NCI-H128 (cell line): ENCODE measurements around the gene RGMA.
"Not testable (repeated sequence)": the region's sequence is repeated elsewhere in the genome, so short reads cannot be mapped to it uniquely, and the experiment has no call there.

Experiments
- DNase-seq: peaks from one replicate; lab custom pipeline; 2025; ENCODE audit not compliant: unreplicated experiment; lab: John Stamatoyannopoulos, UW

Gene RGMA

DNA sequence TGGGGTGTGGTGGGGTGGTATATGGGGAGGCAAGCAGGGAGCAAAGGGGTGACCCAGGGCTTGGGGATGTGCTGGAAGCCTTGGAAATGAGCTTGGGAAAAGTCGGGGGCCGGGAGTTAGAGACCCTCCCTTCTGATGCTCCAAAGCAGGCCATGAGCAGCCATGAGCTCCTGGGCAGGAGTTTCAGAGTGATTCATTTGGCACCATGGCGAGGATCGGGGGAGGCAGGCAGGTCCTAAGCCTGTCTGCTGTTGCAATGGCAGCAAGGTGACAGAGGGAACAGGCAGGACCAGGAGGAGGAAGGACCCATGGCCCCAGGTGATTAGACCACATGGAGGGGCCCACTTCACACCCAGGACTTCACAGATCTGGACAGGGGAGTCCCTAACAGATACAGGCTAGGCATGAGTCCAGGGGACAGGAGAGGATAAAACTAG is 21.3 kb downstream of the RGMA start:
- DNase-seq = no peak

DNA sequence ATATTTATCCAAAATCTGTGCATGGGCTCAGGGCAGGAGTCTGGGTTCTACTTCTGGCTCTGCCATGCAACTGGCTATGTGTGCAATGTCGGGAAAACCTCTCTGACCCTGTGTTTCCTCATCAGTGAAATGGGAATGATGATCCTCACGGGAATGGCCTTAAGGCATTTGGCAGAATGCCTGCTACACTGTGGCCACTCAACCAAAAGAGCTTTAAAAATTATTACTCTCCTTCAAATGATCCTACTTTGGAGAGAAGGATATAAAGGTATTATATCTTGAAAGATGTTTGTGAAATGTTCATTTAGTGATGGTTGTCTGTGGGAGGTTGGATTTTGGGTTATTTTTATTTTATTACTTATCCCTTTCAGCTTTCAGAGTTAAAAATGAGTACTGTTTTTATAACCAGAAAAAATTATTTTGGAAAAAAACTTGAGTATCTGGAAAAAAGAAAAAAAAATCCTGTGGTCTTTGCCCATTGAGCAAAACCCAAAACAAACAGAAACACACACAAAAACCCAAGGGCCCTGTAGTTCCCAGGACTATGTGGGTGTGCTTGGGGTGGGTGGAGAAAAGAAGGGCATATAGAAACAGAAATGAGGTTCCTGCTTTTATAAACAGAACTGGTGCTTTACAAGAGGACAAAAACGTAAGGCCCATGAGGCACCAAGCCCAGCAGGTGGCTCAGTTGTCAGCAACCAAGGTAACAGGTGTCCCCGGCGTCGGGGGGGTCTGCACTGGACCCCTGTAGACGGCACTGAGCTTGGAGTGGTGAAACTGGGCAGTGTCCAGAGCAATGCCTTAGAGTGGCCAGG is 22.0 kb downstream of the RGMA start:
- no peak for DNase-seq

DNA sequence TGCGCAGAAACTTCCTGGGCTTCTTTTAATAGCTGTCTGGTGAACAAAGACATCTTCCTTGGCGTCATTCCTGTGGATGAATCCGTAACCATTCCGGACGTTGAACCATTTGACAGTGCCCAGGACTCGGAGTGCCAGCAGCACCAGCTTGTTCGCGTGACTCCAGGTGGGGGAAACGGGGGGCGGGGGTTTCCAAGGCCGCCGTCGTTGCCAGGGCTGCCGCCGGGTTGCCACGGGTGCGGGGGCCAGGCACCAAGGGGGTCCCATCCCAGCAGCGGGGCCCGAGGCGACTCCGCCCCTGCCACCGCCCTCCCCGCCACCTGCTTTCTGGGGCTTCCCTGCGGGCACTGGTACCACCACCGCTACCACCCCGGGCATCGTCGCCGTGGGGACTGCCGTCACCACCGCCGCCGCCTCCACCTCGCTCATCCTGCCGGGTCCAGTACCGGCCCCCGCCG is 22.8 kb downstream of the RGMA start:
- DNase-seq = no peak

DNA sequence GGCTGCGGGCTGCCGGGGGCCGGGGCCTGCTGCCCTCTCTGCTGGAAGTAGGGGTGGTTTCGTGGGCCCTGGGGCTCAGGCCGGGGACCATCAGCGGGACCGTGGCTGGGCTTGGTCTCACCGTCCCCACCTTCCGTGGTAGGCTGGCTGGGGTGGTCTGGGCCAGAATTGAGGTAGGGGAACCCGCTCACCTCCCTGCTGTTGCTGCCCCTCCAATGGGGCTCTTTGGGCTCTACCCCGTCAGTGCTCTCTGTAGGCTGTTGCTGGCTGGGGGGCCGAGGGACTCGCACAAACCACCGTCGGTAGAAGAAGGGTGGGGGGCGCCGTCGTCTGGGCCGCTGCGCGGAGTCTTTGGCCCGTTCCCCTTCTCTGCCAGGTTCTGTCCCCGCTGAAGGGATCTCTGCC is 23.4 kb downstream of the RGMA start:
- no peak for DNase-seq

DNA sequence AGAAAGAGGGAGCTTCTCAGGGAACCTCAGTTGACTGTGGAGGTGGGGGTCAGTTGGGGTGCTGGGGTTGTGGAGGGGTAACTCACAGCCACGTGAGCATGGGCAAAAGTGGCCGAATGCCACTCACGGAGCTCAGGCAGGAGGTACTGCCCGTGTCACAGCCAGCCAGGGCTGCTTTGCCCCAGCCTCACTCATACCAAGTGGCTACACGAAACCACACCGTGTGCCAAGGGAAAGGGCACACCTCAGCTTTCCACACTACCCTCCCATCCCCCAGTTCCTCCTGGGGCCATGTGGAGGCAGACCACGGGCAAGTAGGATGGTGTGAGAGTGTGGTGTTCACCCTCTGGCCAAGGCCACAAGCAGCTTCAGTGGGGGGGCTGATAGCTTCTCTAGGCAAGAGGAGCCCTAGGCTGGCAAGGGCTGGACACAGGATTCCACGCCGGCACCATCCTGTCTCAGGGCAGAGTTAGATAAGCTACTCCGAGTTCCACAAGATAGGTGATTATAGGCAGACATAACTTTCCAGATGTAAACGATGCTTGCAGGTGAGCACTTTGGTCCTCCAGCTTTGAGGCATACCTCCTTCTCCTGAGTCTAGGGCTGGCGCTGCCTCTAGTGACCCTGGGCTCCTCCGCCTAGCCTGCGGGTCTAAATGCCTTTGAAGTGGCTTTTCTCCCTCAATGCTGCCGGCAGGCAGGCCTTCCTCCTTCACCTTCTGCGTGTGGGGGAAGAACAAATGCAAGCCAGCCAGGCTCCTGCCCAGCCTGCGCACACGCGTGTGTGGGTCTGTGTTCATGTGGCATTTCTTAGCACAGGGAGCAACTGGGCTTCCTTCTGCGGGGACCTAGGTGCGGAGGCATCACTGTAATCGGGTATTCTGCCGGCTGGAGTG is 25.0 kb downstream of the RGMA start:
- no peak for DNase-seq

DNA sequence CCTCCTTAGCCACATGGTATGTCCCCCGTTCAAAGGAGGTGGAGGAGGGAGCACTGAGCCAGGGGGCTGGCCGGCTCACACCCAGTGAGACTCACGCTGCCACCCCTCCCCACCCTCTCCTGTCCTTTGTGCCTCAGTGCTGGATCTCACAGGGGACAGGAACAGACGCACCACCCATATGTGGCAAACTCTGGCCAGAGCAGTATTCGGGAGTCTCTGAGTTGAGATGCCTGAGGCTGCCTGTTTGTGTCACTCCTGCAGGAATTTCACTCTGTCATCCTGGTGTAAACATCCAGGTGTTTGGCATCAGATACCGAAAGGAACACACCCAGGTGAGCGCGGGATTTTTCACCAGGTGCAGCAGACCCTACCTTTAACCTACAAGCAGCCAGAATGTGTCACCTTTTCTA is 25.7 kb downstream of the RGMA start:
- DNase-seq = no peak

DNA sequence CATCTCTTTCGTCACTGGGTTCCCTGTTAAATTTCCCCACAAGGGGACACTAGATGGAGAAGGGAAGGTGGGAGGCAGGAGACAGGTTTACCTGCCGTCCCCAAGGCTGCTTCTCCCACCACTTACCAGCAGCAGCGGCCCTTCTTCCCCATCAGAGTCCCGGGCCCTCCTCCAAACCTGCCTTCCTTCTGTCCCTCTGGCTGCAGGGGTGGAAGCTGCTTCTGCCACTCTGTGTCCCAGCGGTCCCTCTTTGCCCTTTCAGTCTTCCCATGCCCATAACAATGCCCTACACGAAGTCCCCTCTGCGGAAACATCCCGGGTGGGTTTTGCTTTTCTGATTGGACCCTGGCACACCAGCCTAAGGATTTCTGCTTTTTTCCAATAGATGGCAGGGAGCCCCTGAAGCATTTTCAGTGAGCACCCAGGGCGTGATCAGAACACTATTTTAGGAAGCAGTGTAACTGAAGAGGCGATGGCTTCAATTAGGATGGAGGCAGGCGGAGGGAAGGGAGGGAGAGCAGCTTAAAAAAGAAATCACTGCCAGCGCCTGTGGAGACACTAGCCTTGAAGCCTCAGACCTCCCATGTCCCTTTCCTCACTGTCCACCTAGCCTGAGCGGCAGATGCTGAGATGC is 26.3 kb downstream of the RGMA start:
- not testable (repeated sequence) for DNase-seq

DNA sequence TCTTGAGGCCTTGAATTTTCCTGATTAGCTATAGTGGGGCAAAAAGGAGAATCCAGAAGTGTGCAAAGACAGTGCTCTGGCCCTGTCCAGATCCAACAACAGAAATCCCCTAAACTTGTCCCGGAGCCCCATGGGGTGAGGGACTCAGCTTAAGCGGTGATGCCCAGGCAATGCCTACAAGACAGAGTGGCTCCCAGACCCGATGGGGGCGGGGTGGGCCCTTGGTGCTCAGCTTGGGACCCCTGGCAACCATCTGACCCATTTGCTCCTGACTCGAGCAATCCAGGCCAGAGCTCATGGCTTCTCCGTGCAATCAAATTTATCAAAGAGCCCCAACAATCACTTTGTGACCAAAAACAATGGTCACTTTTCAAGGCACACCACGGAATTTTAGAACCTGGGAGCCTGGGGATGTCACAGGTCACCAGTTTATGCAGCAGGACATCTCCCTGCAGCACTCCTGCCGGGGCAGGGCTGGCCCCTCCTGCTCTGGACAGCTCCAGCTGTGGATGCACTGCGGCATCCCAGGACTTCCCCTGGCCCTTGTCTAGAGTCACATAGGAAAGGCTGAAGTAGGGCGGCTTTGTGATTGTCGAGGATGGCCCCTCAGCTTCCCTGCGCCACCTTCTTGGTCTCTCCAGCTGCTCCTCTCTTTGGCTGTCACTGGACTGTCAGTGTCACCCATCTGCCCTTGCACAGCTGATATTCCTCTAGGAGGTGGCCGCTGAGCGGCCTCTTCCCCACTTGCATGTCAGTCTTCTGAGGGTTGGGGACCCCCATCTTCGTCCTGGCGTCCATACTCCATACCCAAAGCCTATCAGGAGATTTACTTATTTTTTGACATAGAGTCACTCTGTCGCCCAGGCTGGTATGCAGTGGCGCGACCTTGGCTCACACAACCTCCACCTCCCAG is 28.4 kb downstream of the RGMA start:
- no peak for DNase-seq

DNA sequence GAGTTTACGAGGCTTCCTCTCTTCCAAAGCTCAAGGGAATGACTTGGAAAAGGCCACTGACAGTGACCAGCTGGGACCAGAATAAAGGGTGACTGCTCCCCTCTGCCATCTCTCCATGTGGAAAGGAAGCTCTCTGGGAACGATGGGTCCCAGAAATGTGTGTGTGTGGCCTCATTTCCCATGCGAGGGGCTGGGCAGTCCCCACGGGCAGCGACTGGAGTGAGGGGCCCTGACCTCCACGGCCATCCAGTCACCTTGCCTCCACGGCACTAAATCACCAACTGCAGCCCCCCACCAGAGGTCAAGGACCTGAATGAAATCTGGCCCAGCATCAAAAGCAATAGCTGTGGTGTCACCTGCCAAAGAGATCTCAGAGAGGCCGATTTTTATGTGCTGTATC is 29.6 kb downstream of the RGMA start:
- no peak for DNase-seq

DNA sequence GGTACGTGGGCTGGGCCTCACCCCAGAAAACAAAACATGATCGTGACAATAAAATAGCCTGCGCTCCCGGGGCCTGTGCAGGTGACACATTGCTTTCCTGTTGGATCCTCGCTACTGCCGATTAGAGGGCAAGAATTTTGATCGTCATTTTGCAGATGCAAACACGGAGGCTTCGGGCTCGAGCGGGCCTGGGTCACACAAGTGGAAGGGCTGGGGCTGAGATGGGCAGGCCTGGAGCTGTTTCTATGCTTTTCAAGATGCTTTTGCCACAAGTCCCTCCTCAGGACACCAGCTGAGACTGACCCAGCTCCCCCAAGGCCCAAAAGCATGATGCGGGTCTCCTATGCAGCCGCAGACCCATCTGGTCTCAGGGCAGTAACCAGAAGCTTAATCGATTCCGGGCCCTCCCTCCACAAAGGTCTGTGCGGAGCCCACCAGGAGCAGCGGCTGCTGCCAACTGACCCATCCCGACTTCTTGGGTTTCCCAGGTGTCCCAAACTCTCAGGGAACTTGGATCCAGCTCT is 30.0 kb downstream of the RGMA start:
- no peak for DNase-seq

DNA sequence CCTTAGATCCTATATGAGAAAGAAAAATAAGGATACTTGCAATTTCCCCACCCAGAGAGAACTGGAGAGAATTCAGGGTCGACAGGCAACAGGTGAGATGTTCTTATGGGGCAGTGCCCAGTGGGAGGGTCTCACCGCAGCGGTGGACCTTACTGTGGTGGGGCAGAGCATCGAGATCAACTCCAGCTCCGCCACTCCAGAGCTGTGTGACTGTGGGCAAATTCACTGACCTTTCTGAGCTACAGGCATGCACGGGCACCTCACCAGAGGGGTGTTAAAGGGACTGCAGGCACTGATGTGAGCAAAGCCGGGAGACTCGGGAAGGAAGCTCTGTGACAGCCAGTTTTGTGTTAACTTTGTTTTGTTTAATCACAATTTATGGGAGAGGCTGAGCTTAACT is 30.9 kb downstream of the RGMA start:
- DNase-seq = no peak

DNA sequence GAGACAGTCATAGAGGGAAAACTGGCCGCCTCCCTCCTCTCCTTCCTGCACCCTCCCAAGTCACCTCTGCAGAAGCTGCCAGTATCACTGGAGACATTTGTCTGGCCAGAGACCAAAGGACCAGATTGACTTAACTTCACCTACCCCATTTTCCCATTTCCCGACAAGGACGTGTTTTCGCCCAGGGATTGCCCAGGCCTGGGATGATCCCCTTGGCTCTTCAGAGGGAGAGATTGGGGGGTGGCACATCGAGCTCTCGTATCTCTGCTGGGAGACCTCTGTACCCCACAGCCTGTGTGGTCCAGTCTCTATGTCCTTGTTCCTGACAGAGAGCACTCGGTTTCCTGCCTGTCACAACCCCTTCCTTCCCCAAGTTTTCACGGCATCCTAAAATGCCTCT is 31.4 kb downstream of the RGMA start:
- DNase-seq = no peak

DNA sequence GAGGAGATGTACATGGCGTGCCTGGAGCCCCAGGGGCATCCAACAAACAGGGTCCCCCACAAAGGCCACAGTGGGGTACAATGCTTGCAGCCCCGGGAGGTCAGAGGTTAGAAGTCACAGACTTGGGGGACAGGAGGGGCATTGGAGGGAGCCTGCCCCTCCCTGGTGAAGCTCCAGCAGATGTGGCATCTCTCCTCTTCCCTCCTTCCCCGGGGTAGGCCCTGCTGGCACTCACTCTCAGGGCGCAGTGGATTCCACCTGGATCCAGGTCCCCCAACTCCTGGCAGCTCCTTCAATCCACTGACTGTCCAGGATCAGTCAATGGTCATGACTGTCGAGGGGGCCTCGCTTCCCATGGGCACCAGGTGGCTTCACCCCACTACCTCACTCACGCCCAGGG is 32.2 kb downstream of the RGMA start:
- no peak for DNase-seq

DNA sequence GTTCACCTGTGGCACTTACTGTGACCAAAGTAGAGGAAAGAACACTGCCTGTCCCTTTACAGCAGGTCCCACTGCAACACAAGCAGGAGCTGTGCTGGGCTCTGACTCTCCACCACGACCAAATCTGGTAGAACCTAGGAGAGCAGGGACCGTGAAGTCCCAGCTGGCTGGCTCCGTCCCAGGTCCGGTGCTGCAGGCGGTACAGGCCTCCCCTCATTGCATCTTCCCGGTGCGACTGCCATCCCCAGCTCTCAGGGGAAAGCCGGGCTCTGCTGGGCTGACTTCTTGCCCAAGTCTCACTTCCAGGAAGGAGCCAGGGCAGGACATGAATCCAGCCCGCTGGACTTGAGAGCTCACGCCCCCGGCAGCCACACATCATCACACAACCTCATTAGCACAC is 33.8 kb downstream of the RGMA start:
- no peak for DNase-seq

DNA sequence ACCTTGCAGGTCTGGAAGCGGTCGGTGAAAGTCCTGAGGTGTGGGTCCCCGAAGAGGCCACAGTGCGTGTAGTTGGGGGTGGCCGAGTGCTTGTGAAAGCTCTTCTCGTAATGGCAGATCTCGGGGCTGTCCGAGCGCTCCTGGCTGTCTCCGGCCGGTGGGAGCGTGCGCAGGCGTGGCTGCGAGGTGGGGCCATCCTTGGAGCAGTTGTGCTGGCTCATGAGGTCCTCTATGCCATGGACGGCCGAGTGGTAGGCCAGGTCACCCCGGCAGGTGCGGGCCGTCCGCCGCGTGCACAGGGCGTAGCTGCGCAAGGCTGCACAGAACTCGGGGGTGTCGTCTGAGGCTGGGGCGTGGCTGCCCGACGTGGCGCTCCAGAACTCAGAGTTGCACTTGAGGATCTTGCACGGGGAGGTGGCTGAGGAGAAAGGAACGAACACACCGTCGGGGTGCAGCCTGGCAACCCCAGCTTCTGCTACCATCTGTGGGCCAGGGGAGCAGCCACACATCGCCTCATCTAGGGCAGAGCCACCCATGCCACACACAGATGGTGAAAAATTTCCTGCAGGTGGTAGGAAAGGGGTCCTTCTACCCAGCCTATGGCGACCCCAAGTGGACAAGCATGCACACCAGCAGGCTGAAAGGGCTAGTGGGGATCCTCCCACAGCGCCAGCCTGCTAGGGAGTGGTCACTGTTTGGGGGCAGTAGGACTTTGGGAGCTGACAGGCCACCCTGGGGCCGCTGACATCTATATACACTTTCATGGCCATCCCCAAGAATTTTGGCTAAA is 36.7 kb downstream of the RGMA start:
- no peak for DNase-seq

DNA sequence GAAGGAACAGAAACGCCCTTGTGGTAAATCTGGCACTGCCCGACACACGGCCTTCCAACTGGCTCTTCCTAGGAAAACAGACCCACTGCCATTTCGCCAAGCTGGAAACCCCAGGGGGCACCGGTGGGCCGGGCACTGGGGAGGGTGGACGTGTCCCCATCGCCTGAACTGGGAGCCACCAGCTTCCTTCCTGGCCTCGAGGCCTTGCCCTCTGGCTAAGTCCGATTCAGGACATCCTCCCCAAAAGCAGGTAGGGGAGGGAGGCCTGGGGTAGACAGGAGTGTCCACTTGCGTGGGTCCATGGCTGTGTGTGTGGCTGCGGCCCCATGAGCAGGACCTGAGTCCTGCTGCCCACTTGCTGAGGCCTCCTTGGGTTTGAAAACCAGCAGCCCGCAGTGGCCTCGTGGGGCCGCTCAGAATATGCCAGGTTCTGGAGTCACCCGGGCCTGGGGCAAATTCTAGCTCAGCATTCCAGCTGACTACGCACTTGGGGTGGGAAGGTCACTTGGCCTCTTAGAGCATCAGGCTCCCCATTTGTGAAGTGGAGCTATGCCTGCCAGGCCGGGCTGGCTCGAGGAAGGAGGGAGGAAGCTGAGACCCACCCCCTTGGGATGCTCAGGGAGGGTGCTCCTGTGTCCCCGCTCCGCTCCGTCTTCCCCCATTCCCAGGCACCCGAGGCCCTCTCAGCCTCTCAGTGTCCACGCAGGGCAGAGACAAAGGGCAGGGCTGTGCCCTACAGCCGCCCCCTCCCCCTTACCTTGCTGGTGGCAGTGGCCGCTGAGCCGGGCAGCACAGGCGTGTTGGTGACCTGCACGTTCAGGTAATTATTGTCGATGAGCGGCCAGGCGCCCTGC is 37.5 kb downstream of the RGMA start:
- no peak for DNase-seq

DNA sequence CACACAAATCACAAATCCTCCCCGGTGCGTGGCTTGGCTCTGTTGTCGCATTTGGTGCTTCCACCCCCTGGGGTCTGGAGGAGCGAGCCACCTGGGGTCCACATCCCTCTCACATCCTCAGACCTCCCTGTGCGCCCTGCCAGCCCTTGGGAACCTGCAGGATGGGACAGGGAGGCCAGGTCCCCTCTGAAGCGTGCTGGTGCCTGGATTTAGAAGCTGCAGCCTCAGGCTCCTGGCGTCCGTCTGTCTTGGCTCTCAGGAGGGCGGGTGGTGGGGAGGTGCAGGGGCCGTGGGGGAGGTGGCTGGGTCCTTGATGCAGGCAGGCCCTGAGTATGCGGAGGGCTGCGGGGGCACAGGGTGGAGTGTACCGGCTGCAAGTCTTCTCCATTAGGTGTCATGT is 38.4 kb downstream of the RGMA start:
- DNase-seq = no peak

DNA sequence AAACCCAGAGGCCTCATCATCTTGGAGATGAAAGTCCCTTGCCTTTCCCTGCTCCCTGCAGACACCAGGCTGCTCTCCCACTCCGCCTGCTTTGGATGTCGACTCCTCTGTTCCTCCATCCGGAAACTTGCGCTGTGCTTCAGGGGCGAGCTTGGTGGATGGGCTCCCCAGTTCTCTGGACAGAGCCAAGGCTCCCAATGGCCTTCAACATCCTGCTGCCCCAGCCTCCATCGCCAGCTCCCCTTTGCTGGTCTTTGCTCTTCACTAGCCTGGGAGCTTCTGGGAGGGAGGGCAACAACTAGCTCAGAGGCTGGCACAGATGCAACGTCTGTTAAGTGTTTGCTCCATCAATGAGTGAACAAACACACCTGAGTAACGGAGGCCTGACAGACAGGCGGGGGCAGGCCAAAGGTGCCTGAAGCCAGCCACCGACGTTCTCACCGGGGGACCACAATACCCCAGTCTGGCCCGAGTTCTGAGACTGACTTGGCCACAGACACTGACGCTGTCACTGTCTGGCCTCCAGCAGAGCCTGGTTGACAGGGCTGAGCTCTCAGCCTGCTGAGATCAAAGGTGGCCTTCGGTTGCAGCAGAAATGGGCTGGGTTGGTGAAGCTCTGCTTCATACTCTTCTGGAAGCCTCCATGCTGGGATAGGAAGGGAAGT is 39.0 kb downstream of the RGMA start:
- no peak for DNase-seq
